ENCODE measurements around the gene RAB34.

- TF ChIP-seq CTCF (IDR thresholded peaks at IDR 0.05; ENCODE audit: insufficient read depth, low read depth, low read length) (no peak), EZH2 (IDR thresholded peaks at IDR 0.05; ENCODE audit: insufficient read depth, low read length) (no peak)
Measured at GRCh38 chr17:28758411-28759121, 40.9 kb upstream of the RAB34 start.
